H9 (cell line): Measurements from ENCODE around the gene SPTBN5. TPM values are rescaled to one million over a fixed set of nuclear protein-coding genes. Genes with fewer than 3 reads are reported as not detected.
A peak's percentile ranks its signal among the peaks of the same experiment; 100 is the strongest.

Experiments
- DNase-seq: peaks from one replicate; pipeline ENCODE4 v3.0.0-alpha.2; 2017
- H2AFZ ChIP-seq: one replicate; pipeline ENCODE4 v1.6.1; 2013; ENCODE audit warnings: mild to moderate bottlenecking, low read length, control low read depth, moderate library complexity
- H2AK5ac ChIP-seq: 2 replicates; pipeline ENCODE4 v1.6.1; 2013; ENCODE audit warnings: low read length, control low read depth, mixed read lengths; ENCODE audit not compliant: insufficient read length
- H2BK120ac ChIP-seq: one replicate; pipeline ENCODE4 v1.6.1; 2013; ENCODE audit warnings: low read depth, mild to moderate bottlenecking, low read length, control low read depth, inconsistent platforms; ENCODE audit not compliant: poor library complexity, severe bottlenecking
- H2BK12ac ChIP-seq: 2 replicates; pipeline ENCODE4 v1.6.1; 2013; ENCODE audit warnings: low read length, control low read depth, mixed read lengths, low read depth; ENCODE audit not compliant: insufficient read length
- H2BK15ac ChIP-seq: 2 replicates; pipeline ENCODE4 v1.6.1; 2013; ENCODE audit warnings: low read depth, low read length, control low read depth
- H2BK20ac ChIP-seq: one replicate; pipeline ENCODE4 v1.6.1; 2013; ENCODE audit warnings: low read depth, mild to moderate bottlenecking, low read length, control low read depth, inconsistent platforms; ENCODE audit not compliant: poor library complexity, severe bottlenecking
- H2BK5ac ChIP-seq: 2 replicates; pipeline ENCODE4 v1.6.1; 2013; ENCODE audit warnings: low read length, control low read depth, mixed read lengths; ENCODE audit not compliant: insufficient read length
- H3K14ac ChIP-seq: 2 replicates; pipeline ENCODE4 v1.6.1; 2013; ENCODE audit warnings: low read length, control low read depth; ENCODE audit not compliant: insufficient read depth
- H3K18ac ChIP-seq: 2 replicates; pipeline ENCODE4 v1.6.1; 2013; ENCODE audit warnings: low read depth, mild to moderate bottlenecking, mixed read lengths, low read length, control low read depth; ENCODE audit not compliant: insufficient read length
- H3K23ac ChIP-seq: 2 replicates; pipeline ENCODE4 v1.6.1; 2013; ENCODE audit warnings: low read length, control low read depth, mixed read lengths, low read depth; ENCODE audit not compliant: insufficient read length
- H3K23me2 ChIP-seq: 2 replicates; pipeline ENCODE4 v1.6.1; 2013; ENCODE audit warnings: low read depth, mild to moderate bottlenecking, mixed read lengths, low read length, control low read depth; ENCODE audit not compliant: insufficient read length, poor library complexity, severe bottlenecking
- H3K27ac ChIP-seq: 2 replicates; pipeline ENCODE4 v1.5.1; 2013; ENCODE audit warnings: low read length, control low read depth, mixed read lengths, low read depth; ENCODE audit not compliant: insufficient read length
- H3K27me3 ChIP-seq: 2 replicates; pipeline ENCODE4 v1.6.1; 2013; ENCODE audit warnings: low read length, control low read depth, inconsistent platforms; ENCODE audit not compliant: insufficient read depth
- H3K4ac ChIP-seq: 2 replicates; pipeline ENCODE4 v1.6.1; 2013; ENCODE audit warnings: low read depth, mild to moderate bottlenecking, control low read depth, inconsistent platforms, low read length, moderate library complexity
- H3K4me1 ChIP-seq: 2 replicates; pipeline ENCODE4 v1.6.1; 2013; ENCODE audit warnings: low read length, control low read depth, inconsistent platforms; ENCODE audit not compliant: insufficient read depth
- H3K4me2 ChIP-seq: 2 replicates; pipeline ENCODE4 v1.6.1; 2013; ENCODE audit warnings: low read length, control low read depth, mixed read lengths; ENCODE audit not compliant: insufficient read length, insufficient read depth
- H3K56ac ChIP-seq: 2 replicates; pipeline ENCODE4 v1.6.1; 2013; ENCODE audit warnings: low read depth, mild to moderate bottlenecking, mixed read lengths, low read length, control low read depth; ENCODE audit not compliant: insufficient read length
- H3K79me1 ChIP-seq: 2 replicates; pipeline ENCODE4 v1.6.1; 2013; ENCODE audit warnings: low read depth, mild to moderate bottlenecking, moderate library complexity, low read length, control low read depth, inconsistent platforms; ENCODE audit not compliant: insufficient read depth, poor library complexity, severe bottlenecking
- H3K79me2 ChIP-seq: 2 replicates; pipeline ENCODE4 v1.6.1; 2013; ENCODE audit warnings: low read length, control low read depth, inconsistent platforms; ENCODE audit not compliant: insufficient read depth
- H3K9ac ChIP-seq: 2 replicates; pipeline ENCODE4 v1.6.1; 2013; ENCODE audit warnings: low read length, control low read depth, mixed read lengths; ENCODE audit not compliant: insufficient read length; ENCODE audit errors: extremely low read depth
- H3K9me3 ChIP-seq: one replicate; pipeline ENCODE4 v1.6.1; 2013; ENCODE audit warnings: low read depth, low read length, inconsistent platforms; ENCODE audit not compliant: control insufficient read depth
- H3T11ph ChIP-seq: one replicate; pipeline ENCODE4 v1.6.1; 2013; ENCODE audit warnings: mild to moderate bottlenecking, low read length, control low read depth, inconsistent platforms
- H4K20me1 ChIP-seq: one replicate; pipeline ENCODE4 v1.6.1; 2013; ENCODE audit not compliant: control insufficient read depth, insufficient read length, insufficient read depth
- H4K5ac ChIP-seq: 2 replicates; pipeline ENCODE4 v1.6.1; 2013; ENCODE audit warnings: low read depth, mild to moderate bottlenecking, mixed read lengths, low read length, control low read depth; ENCODE audit not compliant: insufficient read length
- H4K8ac ChIP-seq: replicated peaks from 2 replicates; pipeline ENCODE4 v1.6.1; 2013; ENCODE audit warnings: low read length, control low read depth, mixed read lengths, low read depth; ENCODE audit not compliant: insufficient read length
- H4K91ac ChIP-seq: 2 replicates; pipeline ENCODE4 v1.6.1; 2013; ENCODE audit warnings: low read depth, mild to moderate bottlenecking, moderate library complexity, mixed read lengths, low read length, control low read depth; ENCODE audit not compliant: insufficient read length
- H3K27ac Mint-ChIP-seq, 3 experiments: 2 replicates in 2 of 3; 3 replicates in 1 of 3; pipeline ENCODE4 v1.8.0; 2020 to 2021; ENCODE audit warnings: mixed read lengths in 3 of 3, mild to moderate bottlenecking in 1 of 3, moderate library complexity in 1 of 3
- H3K27me3 Mint-ChIP-seq: 2 replicates; pipeline ENCODE4 v1.8.0; 2021; ENCODE audit warnings: low read depth, mild to moderate bottlenecking, moderate library complexity, mixed read lengths
- H3K36me3 Mint-ChIP-seq, 3 experiments: 2 replicates in 2 of 3; 3 replicates in 1 of 3; pipeline ENCODE4 v1.8.0; 2020 to 2021; ENCODE audit warnings: low read depth in 3 of 3, mixed read lengths in 3 of 3; ENCODE audit not compliant: insufficient read depth in 1 of 3
- H3K4me1 Mint-ChIP-seq, 2 experiments: 2 replicates each; pipeline ENCODE4 v1.8.0; 2020; ENCODE audit warnings: mixed read lengths in 2 of 2
- H3K4me3 Mint-ChIP-seq, 2 experiments: 2 replicates in 1 of 2; 3 replicates in 1 of 2; pipeline ENCODE4 v1.8.0; 2020 to 2021; ENCODE audit warnings: mild to moderate bottlenecking in 2 of 2, mixed read lengths in 2 of 2, moderate library complexity in 1 of 2
- H3K9me3 Mint-ChIP-seq, 2 experiments: 2 replicates in 1 of 2; 3 replicates in 1 of 2; pipeline ENCODE4 v1.8.0; 2020; ENCODE audit warnings: mild to moderate bottlenecking in 2 of 2, mixed read lengths in 2 of 2, moderate library complexity in 1 of 2
- WGBS: extraction: QIAGEN DNeasy Blood & Tissue Kit; methylation state at CpG from one replicate; pipeline ENCODE4 v1.1.7; 2013; ENCODE audit warnings: missing lambda C conversion rate, low lambda C conversion rate, mixed read lengths; ENCODE audit not compliant: insufficient read length; ENCODE audit errors: extremely low coverage; 5-methylcytosine and 5-hydroxymethylcytosine counted together
- total RNA-seq: library from RNA; stranded (reverse); gene quantifications from 2 replicates; pipeline ENCODE4 v1.2.1, GENCODE V29; 2021
- TF ChIP-seq, protein P1 (sequence below): fragments of 200-600 bp; sonication (generic); conservative IDR thresholded peaks from 3 replicates; pipeline ENCODE4 v1.8.0; 2021; ENCODE audit warnings: antibody characterized with exemption, mild to moderate bottlenecking

Gene SPTBN5
- total RNA-seq, 1 experiment from 2014 or later = 0.90 TPM

DNA sequence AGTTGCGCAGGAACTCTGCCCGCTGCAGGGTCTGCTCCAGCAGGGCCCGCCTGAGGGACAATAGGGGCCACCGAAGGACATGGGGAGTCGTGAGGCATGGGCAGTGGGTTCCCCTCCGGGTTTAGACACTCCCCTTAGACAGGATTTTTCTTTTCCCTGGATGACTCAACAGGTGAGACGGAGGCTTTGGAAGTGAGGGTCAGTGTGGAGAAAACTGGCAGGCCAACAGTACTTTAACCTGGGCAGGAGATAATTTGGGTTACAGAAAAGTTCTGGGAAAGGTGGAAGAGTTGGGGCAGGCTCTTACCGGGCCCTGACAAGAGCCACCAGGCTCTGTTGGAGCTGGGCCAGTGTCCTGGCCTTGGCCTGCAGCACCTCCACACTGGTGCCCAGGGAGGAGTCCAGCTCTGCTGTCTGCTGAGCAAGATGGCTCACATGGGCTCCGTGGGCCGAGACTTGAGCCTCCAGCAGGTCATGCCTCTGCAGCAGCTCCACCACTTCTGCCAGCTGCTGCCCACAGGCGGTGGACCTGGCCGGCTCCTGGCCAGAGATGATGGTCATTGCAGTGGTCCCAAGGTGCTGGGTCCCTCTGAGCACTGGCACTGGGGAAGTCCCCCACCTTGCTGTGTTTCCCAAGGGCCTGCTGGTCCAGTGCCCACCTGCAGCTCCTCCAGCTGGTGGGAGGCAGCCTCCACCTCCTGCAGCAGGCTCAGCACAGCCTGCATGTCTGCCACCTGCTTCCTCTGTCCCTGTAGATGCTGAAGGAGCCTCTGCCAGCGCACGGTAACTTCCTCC is 11.0 kb downstream of the SPTBN5 start:
- H4K91ac ChIP-seq = no peak overlapping the region
- H3K4me3 Mint-ChIP-seq = peak overlapping the region; percentile 46 to 50; a peak in 4 of 5 replicates
- H2AFZ ChIP-seq = no peak overlapping the region

More for the DNA sequence above, 11.0 kb downstream of the SPTBN5 start:
- TF ChIP-seq, protein P1, sequence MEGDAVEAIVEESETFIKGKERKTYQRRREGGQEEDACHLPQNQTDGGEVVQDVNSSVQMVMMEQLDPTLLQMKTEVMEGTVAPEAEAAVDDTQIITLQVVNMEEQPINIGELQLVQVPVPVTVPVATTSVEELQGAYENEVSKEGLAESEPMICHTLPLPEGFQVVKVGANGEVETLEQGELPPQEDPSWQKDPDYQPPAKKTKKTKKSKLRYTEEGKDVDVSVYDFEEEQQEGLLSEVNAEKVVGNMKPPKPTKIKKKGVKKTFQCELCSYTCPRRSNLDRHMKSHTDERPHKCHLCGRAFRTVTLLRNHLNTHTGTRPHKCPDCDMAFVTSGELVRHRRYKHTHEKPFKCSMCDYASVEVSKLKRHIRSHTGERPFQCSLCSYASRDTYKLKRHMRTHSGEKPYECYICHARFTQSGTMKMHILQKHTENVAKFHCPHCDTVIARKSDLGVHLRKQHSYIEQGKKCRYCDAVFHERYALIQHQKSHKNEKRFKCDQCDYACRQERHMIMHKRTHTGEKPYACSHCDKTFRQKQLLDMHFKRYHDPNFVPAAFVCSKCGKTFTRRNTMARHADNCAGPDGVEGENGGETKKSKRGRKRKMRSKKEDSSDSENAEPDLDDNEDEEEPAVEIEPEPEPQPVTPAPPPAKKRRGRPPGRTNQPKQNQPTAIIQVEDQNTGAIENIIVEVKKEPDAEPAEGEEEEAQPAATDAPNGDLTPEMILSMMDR = no peak
- Histone ChIP-seq H2BK20ac (no peak overlapping the region), H3K79me1 (no peaks in the 10 kb centered on the region), H3K14ac (no peak overlapping the region), H2BK120ac (no peak overlapping the region), H3K9ac (no peak overlapping the region), H4K20me1 (no peaks in the 10 kb centered on the region), H2AK5ac (no peak overlapping the region), H4K8ac (no peak overlapping the region), H3K4me2 (peak overlapping the region; percentile 32), H2BK5ac (no peak overlapping the region), H3K4ac (no peak overlapping the region), H3K4me1 (no peaks in the 10 kb centered on the region), H2BK12ac (no peak overlapping the region), H3K23ac (no peak overlapping the region), H3K56ac (no peak overlapping the region), H4K5ac (no peak overlapping the region), H2BK15ac (no peak overlapping the region), H3T11ph (no peak overlapping the region), H3K18ac (no peak overlapping the region), H3K23me2 (peaks cover 3% of the 10 kb centered on the region), H3K27ac (no peak overlapping the region), H3K79me2 (no peaks in the 10 kb centered on the region), H3K9me3 (no peaks in the 10 kb centered on the region), H3K27me3 (peaks cover 7% of the 10 kb centered on the region; the same call in 1 of the 2 replicates)
- no CpG with 5 or more reads among the region's 14 CpGs for WGBS
- Mint-ChIP-seq H3K27ac (peak overlapping the region in 1 of 3 experiments; percentile 23; a peak in 1 of 7 replicates), H3K9me3 (no peaks in the 10 kb centered on the region; a peak in 1 of 5 replicates), H3K4me1 (peaks cover 4 to 10% of the 10 kb centered on the region in 2 experiments), H3K27me3 (peaks cover 47% of the 10 kb centered on the region), H3K36me3 (peaks cover 0 to 1% (median 0%) of the 10 kb centered on the region in 3 experiments; a peak in 2 of 7 replicates)
- no peak for DNase-seq
